AG20443 (cell line): ENCODE data around the gene GASK1A.
"Not testable (repeated sequence)": the region's sequence is repeated elsewhere in the genome, so short reads cannot be mapped to it uniquely, and the experiment has no call there.

Source experiments
- DNase-seq: peaks from one replicate; pipeline ENCODE4 v3.0.0; 2012; ENCODE audit warnings: low spot score, mixed read lengths

Gene GASK1A

GRCh38 chr3:43062564-43063040 lies 83.5 kb downstream of the GASK1A start:
- DNase-seq, result no peak

- DNase-seq, result no peak
These were observed 84.0 kb downstream of the GASK1A start for GRCh38 chr3:43063114-43063513.

DNA sequence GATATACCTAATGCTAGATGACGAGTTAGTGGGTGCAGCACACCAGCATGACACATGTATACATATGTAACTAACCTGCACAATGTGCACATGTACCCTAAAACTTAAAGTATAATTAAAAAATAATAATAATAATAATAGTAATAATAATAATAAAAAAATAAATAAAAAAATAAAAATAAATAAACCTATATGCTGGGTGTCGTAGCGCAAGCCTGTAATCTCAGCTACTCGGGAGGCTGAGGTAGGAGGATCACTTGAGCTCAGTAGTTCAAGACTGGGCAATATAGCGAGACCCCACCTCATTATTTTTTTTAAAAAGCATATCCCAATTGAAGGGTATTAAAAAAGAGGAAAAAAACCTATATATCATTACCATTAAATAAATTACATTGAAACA lies 91.6 kb downstream of the GASK1A start:
- DNase-seq, result not testable (repeated sequence)

GRCh38 chr3:43071313-43071893 lies 92.3 kb downstream of the GASK1A start:
- DNase-seq, result no peak

DNA sequence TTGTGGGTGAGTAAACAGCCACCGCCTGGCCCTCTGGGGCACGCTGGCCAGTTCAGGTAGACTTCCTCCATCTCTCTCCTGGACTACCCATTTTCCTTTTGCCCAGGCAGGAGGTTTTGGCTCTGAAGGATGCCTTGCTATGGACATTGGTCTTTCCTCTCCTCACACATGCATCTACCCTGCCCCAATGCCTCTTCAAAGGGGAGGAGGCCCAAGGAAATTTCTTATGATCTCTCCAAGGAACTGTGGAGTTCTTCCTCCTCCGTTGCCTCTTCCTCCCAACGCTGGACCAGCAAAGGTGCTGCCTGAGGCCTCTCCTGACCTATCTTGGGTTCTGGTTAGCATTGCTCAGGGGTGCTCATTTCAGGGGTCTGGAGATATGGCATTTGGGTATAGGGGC lies 93.2 kb downstream of the GASK1A start:
- DNase-seq, result no peak

- no peak for DNase-seq
These were observed 94.2 kb downstream of the GASK1A start for GRCh38 chr3:43073116-43073835.

DNA sequence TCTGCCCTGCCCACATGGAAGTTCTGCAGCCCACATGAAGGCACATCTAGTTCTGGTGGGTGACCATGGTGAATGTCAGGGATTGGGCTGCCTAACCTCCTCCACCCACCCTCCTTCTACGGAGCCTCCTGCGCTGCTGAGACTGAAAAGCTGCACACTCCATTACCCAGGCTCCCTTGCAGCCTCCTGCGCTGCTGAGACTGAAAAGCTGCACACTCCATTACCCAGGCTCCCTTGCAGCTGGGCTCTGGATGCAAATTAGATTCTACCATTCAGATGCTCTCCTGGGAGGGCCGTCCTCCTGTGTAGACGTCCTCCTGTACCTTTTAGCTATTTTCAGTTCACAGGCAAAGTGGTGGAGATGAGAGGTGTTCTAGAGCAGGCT lies 94.7 kb downstream of the GASK1A start:
- no peak for DNase-seq

DNA sequence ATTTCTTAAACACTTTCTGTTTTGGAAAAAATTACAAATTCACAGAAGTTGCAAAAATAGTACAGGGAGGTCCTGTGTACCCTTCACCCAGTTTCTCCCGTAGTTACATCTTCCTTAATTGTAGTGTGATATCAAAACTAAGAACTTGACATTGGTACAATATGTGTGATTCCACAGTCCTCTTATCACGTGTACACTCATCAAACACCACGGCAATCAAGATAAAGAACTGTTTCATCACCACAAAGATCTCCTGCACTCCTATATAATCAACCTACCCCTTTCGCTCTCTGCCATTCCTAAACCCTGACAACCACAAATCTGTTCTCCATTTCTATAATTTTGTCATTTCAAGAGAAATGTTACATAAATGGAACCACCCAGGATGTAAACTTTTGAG lies 95.4 kb downstream of the GASK1A start:
- no peak for DNase-seq

DNA sequence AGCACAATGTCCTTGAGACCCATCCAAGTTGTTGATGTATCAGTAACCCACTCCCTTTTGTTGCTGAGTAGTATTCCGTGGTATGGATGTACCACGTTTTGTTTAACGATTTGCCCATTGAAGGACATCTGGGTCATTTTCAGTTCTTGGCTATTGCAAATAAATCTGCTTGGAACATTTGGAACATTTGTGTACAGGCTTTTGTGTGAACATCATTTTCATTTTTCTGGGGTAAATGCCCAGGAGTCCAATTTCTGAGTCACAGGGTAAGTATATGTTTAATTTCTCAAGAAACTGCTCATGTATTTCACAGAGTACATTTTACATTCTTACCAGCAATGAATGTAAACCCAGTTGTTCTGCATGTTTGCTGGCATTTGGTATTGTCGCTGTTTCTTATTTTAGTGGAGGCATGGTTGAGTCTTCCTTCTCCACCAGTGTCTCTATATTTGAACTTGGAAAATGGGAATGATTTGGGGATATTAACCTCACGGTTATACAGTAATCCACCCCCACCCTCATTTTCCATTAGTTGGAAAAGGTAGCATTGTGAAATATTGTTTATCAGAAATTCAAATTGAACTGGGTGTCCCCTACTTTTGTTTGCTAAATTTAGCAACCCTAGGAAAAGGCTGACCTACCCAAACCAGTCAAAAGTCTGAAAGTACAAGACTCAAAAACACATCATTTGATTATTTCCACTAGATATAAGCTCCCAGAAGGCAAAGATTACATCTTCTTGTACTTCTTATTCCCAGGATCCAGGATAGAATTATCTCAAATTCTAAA lies 96.0 kb downstream of the GASK1A start:
- DNase-seq, result no peak

DNA sequence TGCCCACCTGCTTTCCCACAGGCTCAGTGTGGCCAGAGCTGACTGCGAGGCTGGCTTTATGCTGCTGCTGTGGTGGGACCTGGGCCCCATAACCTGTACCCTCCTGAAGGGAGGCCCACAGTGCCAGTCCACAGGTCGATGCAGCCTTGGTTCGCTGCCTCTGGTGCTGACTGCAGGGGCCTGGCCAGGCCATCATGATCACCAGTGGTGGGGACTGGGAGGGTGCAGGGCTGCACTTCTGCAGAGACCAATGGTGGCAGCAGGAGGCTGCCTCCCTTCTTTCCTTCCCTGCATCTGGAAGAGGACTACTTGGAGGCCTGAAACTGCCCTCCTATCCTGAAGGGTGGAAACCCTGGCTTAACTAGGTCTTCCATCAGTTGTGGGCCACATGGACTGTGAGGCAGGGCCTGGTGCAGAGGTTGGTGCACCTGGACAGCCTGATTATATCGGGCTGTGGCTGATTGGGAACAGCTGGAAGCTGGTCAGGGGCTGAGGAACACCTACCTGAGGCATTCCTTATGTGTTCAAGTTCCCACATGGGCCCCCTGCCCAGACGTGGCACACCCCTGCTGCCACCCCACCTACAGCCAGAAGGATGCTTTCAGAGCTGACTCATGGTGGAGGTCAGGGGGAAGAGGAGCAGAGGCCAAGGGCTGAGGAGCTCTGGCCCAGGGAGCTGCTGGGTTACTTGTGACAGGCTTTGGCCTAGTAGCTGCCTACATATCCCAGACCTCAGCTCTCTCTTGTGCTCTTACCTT lies 97.0 kb downstream of the GASK1A start:
- DNase-seq, result no peak

DNA sequence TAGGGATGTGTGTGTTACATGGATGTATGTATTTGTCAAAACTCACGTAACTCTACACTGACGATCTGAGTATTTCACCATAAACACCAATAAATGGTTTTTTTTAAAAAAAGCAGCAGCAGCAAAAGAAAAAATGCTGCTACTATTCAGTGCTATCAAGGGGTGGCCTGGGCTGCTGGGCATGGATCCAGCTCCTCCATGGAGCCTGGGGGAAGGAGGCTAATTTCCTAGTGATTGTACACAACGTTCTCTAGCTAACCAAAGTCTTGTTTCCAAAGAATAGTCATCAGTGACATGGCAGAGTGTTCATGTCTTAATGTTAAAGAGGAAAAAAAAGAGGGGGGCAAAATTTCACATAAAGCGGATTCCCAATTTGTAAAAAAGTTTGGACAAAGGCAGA lies 97.7 kb downstream of the GASK1A start:
- DNase-seq, result no peak

- no peak for DNase-seq
These were observed 98.2 kb downstream of the GASK1A start for GRCh38 chr3:43077261-43077660.

- DNase-seq, result no peak
These were observed 98.6 kb downstream of the GASK1A start for GRCh38 chr3:43077707-43078106.

- DNase-seq, result no peak
These were observed 100.6 kb downstream of the GASK1A start for GRCh38 chr3:43079536-43080332.

DNA sequence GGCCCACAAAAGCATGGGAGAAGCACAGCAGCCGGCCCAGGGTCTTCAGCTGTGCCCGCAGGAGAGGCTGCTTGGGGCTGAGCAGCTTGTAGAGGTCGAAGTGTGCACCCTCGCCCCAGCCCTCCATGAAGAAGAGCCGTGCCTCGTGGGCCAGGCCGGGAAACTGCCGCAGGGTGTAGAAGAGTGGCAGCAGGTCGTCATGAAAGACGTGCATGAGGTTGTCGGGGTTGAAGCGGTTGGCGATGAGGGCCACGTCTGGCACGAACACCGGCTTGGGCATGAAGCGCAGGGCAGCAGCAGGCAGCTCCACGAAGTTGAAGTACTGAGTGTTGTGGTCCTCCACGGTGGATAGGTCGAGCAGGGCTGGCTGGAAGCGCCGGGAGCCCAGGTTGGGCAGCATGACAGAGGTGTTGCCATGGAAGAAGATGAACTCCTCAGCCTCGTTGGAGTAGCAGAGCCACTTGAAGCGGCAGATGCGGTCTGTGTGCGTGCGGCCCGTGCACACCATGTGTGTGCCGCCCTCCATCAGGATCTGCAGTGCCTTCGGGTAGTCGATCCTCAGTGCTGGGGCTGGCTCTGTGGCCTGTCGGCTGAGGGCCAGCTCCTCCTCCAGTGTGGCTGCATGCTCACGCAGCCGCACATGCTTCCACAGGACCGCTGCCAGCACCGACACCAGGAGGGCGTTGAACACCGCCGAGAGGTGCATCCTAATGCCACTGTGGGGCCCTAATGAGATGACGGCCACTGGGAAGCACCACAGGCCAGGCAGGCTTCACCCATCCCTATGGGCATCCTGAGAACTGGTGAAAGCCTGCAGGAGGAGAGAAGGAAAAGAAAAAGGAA lies 101.8 kb downstream of the GASK1A start:
- DNase-seq, result no peak

- DNase-seq, result no peak
These were observed 102.7 kb downstream of the GASK1A start for GRCh38 chr3:43081796-43082195.

- no peak for DNase-seq
These were observed 103.3 kb downstream of the GASK1A start for GRCh38 chr3:43082457-43082856.

- DNase-seq, result no peak
These were observed 107.5 kb downstream of the GASK1A start for GRCh38 chr3:43086460-43087165.

GRCh38 chr3:43087249-43087776 lies 108.2 kb downstream of the GASK1A start:
- DNase-seq, result no peak

DNA sequence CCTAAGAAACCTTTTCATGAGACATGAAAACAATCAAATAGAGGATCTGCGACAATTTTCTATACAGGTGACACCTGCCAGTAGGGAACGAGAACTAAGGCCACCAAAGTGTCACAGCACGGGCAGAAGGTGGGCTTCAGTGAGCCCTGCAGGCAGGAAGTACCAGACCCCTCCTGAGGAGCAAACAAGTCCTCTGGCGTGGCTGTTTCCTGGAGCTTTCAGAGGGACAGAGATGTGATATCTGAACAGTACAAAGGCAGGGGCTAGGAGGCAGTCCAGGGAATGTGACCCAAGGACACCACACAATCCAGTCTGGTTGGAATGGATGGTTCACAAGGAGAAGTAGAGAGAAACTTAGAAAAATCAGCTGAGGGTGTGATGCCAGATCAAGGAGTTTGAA lies 110.0 kb downstream of the GASK1A start:
- DNase-seq, result no peak
